ENCODE measurements around the gene AURKB.

The AURKB gene

DNA sequence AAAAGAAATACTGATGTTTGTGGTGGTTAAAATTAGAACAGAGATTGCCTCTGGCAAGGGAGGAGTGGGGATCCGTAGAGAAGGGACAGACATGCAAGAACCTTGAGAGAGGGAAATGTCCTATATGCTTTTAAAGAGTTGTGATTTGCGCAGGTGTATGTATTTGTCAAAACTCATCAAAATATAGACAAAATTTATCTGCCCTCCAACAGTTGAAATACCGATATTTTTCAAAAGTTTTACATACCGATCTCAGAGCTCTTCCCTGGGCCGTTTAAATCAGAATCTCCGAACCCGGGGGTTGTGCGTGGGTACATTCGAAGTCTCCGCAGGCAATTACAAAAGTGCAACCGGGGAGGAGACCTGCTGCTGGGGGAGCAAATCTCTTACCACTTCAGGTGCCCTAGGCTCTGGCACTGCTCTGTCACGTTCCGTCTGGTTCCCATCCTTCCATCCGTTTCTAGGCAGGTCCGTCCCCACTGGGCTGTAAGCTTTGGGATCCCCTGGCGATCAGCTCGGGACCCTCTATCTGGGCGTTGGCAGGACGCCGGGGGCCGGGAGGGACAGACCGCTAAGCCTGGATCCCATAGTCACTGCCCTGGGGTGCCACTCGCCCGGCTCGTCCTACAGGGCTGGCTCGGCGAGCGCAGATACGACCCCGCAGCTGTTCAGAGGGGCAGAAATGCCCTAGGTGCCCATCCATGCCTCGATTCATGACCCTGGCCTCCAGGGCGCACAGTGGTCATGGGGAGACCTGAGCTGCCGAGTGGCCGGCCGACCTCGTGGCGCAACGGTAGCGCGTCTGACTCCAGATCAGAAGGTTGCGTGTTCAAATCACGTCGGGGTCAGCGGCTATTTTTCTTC, 24.6 kb downstream of the AURKB start:
- TF ChIP-seq, protein P1, sequence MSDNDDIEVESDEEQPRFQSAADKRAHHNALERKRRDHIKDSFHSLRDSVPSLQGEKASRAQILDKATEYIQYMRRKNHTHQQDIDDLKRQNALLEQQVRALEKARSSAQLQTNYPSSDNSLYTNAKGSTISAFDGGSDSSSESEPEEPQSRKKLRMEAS (IDR thresholded peaks at IDR 0.05; ENCODE audit: low read depth, low read length): peak; percentile 57
- TF ChIP-seq, protein P2, sequence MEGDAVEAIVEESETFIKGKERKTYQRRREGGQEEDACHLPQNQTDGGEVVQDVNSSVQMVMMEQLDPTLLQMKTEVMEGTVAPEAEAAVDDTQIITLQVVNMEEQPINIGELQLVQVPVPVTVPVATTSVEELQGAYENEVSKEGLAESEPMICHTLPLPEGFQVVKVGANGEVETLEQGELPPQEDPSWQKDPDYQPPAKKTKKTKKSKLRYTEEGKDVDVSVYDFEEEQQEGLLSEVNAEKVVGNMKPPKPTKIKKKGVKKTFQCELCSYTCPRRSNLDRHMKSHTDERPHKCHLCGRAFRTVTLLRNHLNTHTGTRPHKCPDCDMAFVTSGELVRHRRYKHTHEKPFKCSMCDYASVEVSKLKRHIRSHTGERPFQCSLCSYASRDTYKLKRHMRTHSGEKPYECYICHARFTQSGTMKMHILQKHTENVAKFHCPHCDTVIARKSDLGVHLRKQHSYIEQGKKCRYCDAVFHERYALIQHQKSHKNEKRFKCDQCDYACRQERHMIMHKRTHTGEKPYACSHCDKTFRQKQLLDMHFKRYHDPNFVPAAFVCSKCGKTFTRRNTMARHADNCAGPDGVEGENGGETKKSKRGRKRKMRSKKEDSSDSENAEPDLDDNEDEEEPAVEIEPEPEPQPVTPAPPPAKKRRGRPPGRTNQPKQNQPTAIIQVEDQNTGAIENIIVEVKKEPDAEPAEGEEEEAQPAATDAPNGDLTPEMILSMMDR (IDR thresholded peaks at IDR 0.05; ENCODE audit: low read depth, low read length): no peak
- TF ChIP-seq POLR2A (IDR thresholded peaks at IDR 0.05; ENCODE audit: extremely low read depth, insufficient read length): no peak
- TF ChIP-seq MYC (IDR thresholded peaks at IDR 0.05; ENCODE audit: low read depth, low read length): peak; percentile 38
- peak; percentile 74 for DNase-seq (ENCODE audit: low read depth)

DNA sequence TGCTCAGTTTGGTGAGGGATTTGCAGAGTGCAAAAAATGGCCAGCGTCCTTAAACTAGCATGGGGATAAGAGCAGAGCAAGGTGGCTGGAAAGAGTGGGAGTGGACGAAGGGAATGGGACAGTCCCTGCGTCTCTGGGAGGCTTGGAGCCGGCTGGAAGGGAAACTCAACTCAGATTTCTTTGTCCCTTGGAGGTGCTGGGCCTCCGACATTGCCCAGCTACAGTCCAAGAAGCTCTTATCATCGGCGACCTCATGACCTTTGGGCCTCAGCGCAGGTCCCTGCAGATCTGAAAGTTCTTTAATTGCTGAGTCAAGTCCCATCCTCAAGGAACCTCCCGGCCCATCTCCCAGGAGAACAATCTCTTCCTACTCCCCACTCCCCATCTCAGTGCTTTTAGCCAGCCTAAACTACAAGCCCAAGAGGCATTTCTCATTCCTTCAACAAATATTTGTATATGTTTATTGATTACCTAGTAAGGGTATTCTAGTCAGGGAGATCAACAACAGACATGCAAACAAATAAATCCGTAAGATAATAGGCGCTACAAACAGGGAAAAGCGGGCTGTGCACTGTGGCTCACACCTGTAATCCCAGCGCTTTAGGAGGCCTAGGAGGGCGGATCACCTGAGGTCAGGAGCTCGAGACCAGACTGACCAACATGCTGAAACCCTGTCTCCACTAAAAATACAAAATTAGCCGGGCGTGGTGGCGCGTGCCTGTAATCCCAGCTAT, 33.2 kb downstream of the AURKB start:
- TF ChIP-seq, protein P1 (IDR thresholded peaks at IDR 0.05; ENCODE audit: low read depth, low read length): no peak
- TF ChIP-seq MYC (IDR thresholded peaks at IDR 0.05; ENCODE audit: low read depth, low read length): no peak
- TF ChIP-seq, protein P2 (IDR thresholded peaks at IDR 0.05; ENCODE audit: low read depth, low read length): no peak
- no peak for TF ChIP-seq POLR2A (IDR thresholded peaks at IDR 0.05; ENCODE audit: extremely low read depth, insufficient read length)
- DNase-seq (ENCODE audit: low read depth): no peak
- H3K4me3 ChIP-seq (ENCODE audit: low read depth, low read length): peak overlapping the region; percentile 64

More for the DNA sequence above, 24.6 kb downstream of the AURKB start:
- H3K4me3 ChIP-seq (ENCODE audit: low read depth, low read length): peak overlapping the region; percentile 73

DNA sequence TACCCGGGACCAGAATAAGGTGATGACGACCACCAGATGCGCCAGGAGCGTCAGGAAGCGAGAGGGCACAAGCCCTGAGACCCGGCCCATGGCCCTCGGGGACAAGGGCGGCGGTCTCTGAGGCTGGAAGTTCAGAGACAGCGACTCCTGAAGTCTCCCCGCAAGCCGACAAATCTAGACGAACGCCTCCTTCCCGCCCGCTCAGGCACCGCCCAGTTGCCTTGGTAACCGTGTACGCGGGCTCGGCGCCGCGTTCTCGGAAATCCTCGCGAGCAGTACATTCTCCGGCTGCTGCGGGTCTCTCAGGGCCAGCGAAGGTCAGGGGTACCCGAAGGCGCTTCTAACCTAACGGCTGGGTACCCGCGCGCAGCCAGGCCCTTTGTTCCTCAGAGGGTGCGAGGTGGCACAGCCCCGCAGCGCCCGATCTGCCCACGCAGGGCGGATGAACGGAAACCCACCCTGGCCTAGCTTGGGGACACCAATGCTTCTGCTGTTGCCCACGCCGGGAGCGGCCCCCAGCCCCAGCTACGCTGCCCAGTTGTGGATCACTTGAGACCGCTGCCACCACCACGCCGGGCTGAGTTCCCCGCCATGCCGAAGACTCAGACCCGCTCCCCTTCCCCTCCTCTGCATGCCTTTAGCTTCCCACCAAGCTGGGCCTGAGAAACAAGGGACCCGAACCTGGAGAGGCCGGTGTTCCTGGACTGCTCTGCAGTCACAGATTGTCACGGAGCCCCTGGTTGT, 34.0 kb downstream of the AURKB start, which contains the start of gene TMEM107:
Gene TMEM107, minus strand, starts transcription at position 184 of the 744 bp plus-strand sequence. Its CDS starts 94 bp downstream, at position 90.
- TF ChIP-seq MYC (IDR thresholded peaks at IDR 0.05; ENCODE audit: low read depth, low read length) (no peak), POLR2A (IDR thresholded peaks at IDR 0.05; ENCODE audit: extremely low read depth, insufficient read length) (no peak)
- TF ChIP-seq, protein P1 (IDR thresholded peaks at IDR 0.05; ENCODE audit: low read depth, low read length): no peak
- TF ChIP-seq, protein P2 (IDR thresholded peaks at IDR 0.05; ENCODE audit: low read depth, low read length): no peak
- DNase-seq (ENCODE audit: low read depth): peak; percentile 88

DNA sequence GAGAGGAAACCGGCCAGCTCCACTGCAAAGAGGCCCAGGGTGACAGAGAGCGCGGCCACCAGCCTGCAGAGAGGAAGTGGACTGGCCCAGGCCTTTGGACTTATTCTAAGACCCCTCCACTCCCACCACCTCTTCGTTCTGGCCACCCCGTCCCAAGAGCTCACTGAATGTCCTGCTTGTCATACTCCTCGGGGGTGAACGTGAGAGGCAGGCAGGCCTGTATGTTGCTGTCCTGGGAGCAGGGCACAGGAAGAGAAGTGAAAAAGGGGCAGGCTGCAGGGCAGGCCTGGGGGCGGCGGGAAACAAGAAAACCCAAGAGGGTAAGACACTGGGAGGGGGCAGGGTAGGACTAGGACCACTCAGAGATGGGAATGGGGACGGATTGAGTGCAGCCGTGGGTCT, 34.6 kb downstream of the AURKB start:
- H3K4me3 ChIP-seq (ENCODE audit: low read depth, low read length): peak overlapping the region; percentile 64
- no peak for TF ChIP-seq MYC (IDR thresholded peaks at IDR 0.05; ENCODE audit: low read depth, low read length)
- TF ChIP-seq, protein P1 (IDR thresholded peaks at IDR 0.05; ENCODE audit: low read depth, low read length): no peak
- TF ChIP-seq POLR2A (IDR thresholded peaks at IDR 0.05; ENCODE audit: extremely low read depth, insufficient read length): no peak
- TF ChIP-seq, protein P2 (IDR thresholded peaks at IDR 0.05; ENCODE audit: low read depth, low read length): no peak
- peak; percentile 61 for DNase-seq (ENCODE audit: low read depth)

More for the DNA sequence above, 34.0 kb downstream of the AURKB start, which contains the start of gene TMEM107:
- peak within 1 kb of the TSS; percentile 64 for H3K4me3 ChIP-seq (ENCODE audit: low read depth, low read length)

DNA sequence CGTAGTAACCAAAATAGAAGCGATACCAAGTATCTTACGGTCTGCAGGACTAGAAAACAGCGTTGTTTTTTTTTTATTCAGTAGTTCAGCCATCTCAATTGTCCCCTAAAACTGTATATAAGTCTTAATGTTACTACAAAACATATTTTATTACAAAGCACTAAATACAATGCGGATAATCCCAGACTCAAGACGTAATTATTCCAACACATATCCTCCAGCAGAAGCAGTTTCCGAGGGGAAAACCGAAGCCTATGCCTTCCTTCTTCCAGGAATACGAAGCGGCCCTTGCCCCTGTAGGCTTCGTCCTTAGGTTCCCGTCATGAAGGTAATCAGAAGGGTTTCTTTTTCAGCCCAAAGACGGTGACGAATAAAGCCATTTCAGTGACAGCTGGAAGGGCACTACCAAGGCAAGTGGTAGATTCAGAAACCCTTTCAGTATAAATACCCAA, 36.5 kb downstream of the AURKB start:
- no peak for DNase-seq (ENCODE audit: low read depth)
- no peak for TF ChIP-seq POLR2A (IDR thresholded peaks at IDR 0.05; ENCODE audit: extremely low read depth, insufficient read length)
- TF ChIP-seq, protein P1 (IDR thresholded peaks at IDR 0.05; ENCODE audit: low read depth, low read length): no peak
- H3K4me3 ChIP-seq (ENCODE audit: low read depth, low read length): peak overlapping the region; percentile 68

Measured in NB4 (cell line).